GM13977 (cell line): ENCODE results near the gene PRELID1.

Experiments
- DNase-seq: peaks from one replicate; pipeline ENCODE4 v3.0.0; 2012; ENCODE audit warnings: low spot score
- CTCF ChIP-seq: IDR thresholded peaks from 2 replicates; pipeline ENCODE4 v1.5.1; 2012; ENCODE audit warnings: mild to moderate bottlenecking, control low read depth; ENCODE audit not compliant: insufficient read depth; ENCODE audit errors: extremely low read depth, missing control alignments
- in situ Hi-C: fragments of 300-500 bp; cut with MboI; formaldehyde crosslinking; loops from one replicate; pipeline ENCODE4 v1.12.0; 2022; ENCODE audit warnings: low sequenced_read_pairs, low pct_unique_long_range_greater_than_20kb, mixed read lengths, inconsistent platforms; ENCODE audit not compliant: unreplicated experiment

Gene PRELID1

DNA sequence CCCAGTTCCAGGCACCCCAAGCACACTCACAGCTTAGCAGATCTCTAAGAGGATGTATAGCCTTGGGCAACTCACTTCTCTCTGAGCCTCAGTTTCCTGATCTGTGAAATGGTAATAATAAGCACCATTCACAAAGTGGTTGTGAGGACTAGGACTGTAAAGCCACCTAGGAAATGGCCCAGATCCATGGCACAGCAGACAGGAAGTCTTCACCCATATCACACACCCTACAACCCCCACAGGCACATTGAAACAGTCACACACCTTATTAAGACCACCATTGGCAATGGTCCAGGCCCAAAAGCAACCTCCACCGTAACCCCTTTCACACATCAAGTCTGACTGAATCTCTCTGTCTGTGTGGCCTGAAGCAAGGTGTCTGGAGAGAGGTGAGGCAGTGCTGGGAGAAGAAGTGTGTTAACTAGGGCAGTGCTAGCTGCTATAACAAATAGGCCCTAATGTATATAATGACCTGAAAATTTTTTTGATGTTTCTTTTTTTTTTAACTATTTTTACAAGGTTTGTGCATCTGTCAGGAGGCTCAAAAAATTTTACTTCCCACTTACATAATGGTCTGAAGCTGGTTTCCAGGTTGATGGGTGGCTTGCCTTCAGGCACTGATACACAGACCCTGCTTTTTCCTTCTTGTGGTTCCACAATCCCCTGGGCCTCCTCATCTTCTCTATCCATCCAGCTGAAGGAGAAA lies 51.7 kb downstream of the PRELID1 start:
- no peak for TF ChIP-seq CTCF
- no peak for DNase-seq
- in situ Hi-C loops: no loop called here

DNA sequence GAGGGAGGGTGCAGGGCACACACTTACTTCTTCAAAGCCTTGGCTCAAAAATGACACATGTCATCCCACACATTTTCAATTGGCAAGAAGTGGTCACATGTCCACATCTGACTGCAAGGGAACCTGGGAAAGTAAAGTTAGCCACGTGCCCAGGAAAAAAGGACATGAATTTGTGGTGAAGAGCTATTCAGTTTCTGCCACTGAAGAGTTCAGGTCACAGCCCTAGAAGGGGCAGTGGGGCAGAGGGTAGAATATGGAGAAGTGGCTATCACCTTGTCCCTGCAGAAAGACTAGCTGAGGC lies 52.2 kb downstream of the PRELID1 start:
- no peak for DNase-seq
- TF ChIP-seq CTCF: no peak
- in situ Hi-C loops: no loop called here
